HG03521 (cell line): Measurements from ENCODE around the gene RHNO1.

Source experiments
- ATAC-seq: cut with Tn5 transposase; IDR thresholded peaks from one replicate; pipeline ENCODE4 v1.9.1; 2021; ENCODE audit warnings: mild to moderate bottlenecking, moderate library complexity; ENCODE audit not compliant: unreplicated experiment

RHNO1 gene, protein sequence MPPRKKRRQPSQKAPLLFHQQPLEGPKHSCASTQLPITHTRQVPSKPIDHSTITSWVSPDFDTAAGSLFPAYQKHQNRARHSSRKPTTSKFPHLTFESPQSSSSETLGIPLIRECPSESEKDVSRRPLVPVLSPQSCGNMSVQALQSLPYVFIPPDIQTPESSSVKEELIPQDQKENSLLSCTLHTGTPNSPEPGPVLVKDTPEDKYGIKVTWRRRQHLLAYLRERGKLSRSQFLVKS

DNA sequence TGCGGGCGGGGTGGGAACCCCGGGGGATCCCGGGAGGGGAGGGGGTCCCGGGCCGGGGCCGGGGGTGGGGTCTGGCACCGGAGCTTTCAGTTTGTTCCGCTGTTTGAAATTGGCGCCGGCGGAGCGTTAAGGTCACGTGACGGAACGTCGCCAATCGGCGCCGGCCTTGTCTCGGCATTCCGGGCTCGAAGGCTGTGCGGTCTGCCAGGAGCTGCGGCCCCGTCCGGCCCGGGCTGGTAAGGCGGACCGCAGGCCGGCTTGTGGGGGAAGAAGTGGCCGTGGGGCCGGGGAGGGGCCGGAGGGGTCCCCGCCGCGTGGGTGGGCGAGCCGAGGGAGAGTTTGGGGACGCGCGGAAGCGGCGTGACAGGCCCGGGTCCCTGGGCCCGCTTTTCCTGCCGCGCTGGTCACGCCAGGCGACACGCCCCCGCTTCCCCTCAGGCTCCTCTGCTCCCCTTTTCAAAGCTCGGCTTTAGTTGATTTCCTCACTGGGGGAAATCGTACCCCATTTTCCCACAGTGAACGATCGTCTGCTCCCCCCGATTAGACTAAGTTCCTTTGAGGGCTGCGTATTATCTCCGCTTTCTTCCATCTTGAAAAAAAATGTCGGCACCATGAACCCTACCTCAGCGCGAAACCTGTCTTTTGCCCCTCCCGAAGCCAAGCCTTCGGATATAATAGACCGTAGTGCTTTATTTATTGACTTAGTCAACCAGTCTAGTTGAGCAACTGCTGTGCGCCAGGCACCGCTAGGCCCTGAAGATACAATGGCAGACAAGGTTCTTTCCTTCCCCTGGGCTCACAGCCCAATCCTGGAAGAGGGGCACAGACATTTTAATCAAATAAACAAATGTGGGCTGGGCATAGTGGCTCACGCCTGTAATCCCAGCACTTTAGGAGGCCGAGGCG lies at the start of gene RHNO1, which contains the start of gene FOXM1:
RHNO1 (plus strand) TSS at position 177 of the 906 bp plus-strand sequence. CDS start 8,144 bp downstream, outside the sequence.
FOXM1 (minus strand) TSS at position 128 of the 906 bp plus-strand sequence. CDS start 2,696 bp downstream, outside the sequence.
- ATAC-seq: peak; percentile 83

DNA sequence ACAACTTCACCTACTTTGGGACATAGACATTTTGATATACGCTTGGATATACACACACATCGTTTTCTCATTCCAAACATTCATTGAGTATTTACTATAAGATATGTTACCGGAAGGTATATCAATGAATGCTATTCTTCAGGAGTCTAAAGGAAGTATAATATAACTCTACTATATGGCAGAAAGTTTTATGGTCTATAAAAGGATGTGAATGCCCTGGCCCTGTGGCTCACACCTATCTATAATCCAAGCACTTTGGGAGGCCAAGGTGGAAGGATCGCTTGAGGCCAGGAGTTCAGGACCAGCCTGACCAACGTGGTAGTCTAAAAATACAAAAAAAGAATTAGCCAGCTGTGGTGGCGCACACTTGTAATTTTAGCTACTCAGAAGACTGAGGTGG lies 47.7 kb upstream of the RHNO1 start:
- ATAC-seq: no peak

DNA sequence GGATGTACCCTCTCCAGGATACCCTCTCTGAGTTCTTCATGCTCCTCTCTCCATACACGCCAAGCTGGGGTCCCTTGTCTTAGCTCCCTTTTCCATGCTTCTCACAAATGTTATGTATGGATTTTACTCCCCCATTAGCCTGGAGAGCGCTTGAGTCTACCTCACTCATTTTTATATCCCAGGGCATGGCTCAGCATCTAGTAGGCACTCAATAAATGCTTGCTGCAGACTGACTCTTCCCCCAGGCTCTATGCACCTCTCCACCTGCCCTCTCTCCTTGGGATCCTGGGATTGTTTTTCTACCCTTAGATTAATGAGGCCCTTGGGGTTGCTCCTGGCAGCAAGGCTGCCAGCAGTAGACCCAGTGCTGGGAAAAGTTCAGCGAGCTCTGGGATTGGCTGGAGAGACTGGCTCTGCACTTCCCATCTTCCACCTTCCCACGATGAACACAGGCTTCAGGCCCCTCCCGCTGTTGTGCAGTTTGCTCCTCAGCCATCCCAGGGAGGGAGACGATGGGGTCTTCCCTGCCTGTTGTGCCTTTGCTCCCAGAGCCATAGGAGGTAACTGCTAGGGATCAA lies 44.4 kb upstream of the RHNO1 start:
- ATAC-seq: no peak

DNA sequence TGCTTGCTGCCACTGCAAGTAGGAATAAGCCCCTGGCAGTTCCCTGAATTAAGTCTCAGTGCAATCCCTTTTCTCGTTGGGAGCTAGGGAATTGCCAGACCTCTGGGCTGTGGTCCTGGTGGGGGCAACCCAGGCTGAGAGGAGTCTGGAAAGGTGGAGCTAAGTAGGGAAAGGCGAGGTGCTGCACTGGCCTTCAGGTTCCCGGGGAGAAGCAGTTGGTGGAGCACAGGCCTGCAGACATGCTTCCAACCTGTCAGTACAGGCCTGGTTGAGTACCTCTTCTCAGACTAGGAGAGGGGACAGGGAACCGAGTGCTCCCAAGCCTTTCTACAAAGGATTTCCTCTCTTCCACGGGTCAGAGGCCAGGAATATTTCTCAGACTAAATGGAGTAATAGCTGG lies 43.7 kb upstream of the RHNO1 start:
- no peak for ATAC-seq

DNA sequence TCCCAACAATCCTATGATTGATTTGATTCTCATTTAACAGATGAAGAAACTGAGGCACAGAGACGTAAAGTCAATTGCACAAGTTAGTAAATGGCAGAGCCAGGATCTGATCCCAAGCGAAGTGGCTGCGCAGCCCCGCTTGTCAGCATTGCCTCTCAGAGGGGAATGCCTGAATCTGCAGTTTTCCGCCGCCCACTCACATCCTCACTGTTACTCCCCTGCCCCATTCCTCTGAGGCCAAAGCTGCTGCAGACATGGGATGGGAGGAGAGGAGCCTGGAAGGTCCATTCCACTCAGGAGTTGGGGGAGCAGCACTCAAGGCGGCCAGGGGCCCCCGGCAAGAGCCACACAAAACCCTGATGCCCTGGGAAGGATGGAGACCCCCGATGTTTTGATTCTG lies 43.2 kb upstream of the RHNO1 start:
- no peak for ATAC-seq

DNA sequence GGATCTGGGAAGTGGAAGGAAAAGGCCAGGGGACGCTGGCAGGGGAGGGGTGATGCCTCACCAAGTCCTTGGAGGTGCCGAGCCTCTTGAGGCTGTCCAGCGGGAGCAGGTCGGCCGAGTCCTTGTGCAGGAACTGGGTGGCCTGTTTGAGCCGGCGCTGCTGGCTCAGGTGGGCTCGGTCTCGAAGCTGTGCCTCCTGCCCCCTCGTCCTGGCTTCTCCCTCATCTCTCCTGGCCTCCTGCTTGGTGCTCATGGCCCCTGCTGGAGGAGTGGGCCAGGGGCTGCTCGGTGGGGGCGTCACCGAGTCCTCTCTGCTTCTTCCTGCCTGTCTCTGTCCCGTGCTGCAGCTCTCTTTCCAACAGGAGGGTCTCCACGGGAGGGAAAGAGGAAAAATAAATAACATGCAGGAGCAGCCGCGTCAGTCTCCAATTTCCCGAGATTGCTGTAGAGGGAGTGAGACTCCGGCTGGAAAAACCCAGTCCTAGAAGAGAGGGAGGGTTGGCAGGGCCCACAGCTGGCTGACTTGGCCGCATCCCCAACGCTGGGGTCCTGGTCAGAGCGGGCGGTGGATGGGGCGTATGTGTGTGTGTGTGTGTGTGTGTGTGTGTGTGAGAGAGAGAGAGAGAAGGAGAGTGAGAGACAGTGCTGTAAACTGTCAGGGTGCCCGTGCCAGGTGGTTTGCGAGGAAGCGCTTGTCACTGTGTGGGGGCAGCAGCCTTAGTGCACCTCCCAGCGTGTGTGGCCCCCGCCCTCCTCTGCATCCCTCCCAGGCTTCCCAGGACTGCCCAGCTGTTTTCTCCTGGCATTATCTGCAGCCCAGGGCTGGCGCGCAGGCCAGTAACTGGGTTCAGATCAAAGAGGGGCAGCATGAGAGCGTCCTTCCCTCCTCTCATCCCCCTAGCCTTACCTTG lies 42.2 kb upstream of the RHNO1 start, which contains the start of gene NRIP2:
NRIP2 (minus strand) TSS at position 455 of the 911 bp plus-strand sequence; CDS start at position 403, 52 bp downstream.
- ATAC-seq: no peak

DNA sequence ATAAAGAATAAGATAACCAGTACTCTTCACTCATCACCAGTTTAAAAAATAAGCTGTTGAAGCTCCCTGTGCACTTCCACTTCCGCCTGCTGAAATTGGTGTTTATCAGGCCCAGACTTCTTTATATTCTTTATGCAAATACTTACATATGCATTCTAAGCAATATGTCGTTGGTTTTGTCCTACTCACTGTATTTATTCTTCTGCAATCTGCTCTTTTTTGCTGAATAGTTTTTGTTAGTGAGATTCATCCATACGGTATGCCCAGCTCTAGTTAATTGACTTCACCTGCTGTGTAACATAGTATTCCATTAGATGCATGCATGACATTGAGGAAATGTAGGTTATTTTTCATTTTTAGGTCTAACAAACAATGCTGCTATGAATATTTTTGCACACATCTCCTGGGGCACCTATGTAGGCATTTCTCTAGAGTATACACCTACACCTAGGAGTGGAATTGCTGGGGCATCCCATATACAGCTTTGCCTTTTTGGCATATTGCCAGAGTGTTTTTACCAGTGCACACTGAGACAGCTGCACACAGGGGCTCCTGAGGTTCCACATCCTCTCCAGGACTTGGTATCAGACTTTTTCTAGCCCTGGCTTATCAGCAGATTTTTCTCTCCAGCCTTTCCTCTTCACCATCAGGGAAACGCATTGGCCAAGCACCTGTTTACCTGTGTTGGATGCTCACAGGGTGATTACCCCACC lies 41.2 kb upstream of the RHNO1 start:
- no peak for ATAC-seq

DNA sequence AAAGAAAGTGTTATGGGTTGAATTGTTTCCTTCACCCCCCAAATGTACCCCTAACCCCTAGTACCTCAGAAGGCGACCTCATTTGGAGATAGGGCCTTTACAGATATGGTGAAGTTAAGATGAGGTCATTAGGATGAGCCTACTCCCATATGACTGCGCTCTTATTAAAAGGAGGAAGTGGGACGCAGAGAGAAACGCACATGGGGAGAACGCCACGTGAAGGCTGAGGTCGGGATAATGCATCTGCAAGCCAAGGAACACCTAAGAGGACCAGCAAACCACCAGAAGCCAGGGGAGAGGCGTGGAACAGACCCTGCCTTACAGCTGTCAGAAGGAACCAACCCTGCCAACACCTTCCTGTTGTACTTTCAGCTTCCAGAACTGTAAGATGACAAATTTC lies 40.4 kb upstream of the RHNO1 start:
- ATAC-seq: no peak

DNA sequence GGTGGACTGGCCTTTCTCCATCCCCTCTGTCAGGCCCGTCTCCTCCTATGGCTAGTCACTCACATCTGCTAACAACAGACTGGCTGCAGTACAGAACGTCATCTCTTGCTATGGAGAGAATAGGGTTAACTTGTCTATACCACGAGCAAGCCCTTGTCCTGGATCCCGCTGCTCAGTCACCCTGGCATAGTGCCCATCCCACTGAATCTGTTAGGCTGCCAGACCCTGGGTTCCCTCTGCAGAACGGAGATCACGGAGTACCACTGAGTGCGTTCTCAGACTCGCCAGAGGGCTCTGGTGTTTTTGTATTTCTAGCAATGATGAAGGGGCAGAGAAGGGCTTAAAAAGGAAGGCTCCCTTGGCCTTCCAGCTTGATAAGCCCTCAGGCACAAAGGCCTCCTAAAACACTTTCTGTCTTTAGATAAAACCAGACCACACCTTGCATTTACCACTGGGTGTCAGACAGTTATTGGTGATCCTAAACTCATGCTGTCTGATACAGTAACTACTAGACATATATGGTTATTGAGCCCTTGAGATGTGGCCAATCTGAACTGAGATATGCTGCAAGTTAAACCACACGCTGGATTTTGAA lies 35.9 kb upstream of the RHNO1 start:
- no peak for ATAC-seq

DNA sequence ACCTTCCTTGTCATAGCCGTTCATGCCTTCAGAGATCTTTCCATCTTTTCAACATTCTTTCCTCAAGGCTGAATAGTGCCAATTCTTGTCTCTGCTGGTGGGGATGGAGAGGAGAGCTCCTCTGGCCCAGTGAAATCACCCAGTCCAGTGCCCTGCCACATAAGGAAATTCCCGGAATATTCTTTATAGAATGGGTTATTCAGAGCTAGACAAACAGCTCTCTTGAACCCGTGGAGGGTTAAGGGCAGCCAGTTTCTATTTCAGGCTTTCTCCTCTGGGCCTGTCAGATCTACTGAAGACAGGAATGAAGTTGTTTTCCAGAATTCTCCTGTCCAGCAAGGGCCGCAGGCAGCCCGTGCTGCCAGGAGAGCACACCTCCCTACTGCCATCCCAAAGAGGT lies 34.1 kb upstream of the RHNO1 start:
- no peak for ATAC-seq

DNA sequence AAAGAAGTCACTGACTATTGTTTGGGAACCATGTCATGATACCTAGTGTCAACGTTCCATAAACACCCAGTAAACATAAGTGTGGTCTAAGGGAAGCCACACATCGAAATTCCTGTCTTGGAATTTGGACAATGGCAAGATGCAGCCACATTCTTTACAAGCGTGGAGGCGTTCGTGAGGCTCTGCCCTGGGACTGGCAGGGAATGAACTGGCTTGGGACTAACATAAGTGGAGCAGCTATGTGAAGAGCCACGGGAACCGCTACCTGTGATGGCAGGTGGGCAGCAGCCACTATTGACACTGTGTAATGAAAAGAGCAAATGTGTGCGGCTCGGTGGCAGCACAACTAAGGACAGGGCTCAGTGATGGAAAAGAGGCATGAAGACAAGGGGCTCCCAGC lies 32.2 kb upstream of the RHNO1 start:
- no peak for ATAC-seq

DNA sequence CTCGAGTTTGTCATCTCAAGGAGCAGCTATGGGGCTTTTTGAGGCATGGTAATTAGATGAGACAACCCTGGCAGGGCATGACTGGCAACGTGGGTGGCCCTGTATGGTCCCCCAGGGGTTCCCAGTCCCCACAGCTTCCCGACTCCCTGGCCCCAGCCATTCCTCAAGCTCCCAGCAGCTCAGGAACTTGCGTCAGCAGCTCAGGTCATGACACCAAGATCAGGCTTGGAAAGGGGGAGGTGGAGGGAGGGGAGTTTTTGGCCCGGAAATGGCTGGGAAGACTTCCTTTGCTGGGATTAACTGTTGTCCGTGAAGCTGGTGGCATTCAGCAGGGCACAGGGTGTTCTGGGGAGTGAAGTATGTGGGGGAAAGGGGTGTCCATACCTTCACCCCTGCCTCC lies 31.7 kb upstream of the RHNO1 start:
- ATAC-seq: no peak

DNA sequence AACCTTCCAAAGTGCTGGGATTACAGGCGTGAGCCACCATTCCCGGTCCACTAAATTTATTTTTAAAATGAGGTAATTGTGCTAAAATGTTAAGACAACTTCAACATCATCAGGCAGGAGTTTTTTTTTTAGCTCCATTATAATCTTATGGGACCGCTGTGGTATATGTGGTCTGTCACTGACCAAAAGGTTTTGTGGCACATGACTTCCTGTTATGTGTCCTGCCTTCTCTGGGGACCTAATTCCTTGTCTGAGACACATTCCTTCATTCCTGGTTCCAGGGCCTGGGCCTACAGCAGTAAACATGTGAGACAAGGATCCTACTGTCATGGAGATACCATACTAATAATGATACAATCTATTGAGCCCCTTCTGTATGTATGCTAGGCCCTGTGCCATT lies 25.1 kb upstream of the RHNO1 start:
- ATAC-seq: no peak

DNA sequence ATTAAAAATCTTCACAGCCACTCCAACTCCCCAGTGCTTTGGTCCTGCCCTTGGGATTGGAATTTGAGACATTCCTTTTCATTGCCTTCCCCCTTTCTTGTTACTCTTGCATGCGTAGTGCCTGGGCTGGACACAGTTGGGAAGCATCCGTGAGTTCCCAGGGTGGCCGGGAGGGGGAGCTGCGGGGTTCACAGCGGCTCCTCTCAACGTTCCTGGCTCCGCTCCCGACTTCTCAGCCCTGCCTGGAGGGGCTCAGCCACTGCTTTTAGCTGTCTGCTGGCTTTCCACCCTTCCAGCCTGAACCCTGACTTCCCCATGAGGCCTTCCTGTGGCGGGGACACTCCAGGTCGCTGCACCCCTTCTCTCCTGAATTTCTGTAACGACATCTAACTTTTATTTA lies 23.4 kb upstream of the RHNO1 start:
- no peak for ATAC-seq

DNA sequence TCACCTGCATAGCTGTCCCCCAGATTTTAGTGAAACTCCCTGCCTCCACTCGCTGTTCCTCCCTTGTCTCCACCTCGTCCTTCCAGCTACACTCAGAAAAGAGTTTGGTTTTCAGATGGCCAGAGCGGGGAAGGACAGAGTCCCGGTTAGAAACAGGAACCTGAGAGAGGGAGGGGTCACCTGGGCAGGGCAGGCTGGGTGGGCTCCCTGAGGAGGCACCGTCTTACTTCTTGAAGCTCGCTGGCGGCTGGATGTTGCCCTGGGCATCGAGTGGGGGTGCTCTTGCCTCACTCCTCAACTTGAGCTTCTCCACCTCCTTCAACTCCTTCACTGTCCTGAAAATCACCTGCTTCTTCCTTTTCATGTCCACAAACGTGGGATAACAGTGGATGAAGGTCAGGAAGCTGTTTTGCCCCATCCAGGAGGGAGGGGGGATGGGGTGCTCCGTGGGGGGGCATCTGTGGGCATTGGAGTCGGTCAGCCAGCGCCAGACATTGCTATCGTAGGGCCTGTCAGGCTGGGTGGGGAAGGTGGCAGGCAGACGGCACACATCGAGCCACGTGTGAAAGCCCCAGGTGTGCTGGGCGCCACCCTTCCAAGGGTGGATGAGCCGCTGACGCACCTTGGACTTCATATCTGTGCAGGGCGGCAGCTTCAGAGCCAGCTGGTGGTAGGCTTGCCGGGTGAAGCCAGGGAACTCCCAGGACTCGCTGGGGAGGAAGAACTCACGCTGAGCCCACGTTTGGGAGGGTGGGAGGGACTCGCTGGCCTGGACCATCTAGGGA lies 22.2 kb upstream of the RHNO1 start:
- no peak for ATAC-seq

DNA sequence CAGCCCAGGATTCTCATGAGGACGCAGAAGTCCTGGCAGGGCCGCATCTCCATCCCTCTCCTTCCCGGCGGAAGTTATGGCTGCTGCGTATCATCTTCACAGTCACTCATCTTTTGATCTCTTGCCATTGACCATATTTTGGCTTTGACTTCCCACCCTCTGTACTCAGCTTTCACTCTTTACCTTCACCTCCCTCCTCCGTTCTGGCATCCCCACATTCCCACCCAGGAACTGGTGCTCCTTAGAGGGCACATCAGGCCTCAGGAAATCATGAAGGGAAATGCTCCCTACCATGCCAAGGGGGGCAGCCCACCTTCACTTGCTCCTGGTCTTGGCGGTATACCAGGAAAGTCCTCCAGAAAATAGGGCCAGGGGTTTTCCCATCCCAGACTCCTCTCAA lies 21.5 kb upstream of the RHNO1 start:
- no peak for ATAC-seq

DNA sequence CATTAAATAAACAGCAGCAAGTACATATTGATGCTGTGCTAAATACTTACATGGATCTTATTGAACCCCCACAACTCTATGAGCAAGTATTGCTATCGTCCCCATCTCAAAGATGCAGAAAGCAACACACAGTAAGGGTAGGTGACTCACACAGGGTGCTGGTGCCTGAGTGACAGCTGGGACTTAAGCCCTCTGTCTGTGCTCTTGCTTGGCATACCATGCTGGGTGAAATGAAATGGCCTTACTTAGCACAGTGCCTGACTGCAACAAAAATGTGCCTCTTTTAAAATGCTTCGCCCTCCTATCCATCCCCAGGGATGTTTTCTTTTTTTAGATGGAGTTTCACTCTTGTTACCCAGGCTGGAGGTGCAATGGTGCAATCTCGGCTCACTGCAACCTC lies 21.0 kb upstream of the RHNO1 start:
- ATAC-seq: no peak

DNA sequence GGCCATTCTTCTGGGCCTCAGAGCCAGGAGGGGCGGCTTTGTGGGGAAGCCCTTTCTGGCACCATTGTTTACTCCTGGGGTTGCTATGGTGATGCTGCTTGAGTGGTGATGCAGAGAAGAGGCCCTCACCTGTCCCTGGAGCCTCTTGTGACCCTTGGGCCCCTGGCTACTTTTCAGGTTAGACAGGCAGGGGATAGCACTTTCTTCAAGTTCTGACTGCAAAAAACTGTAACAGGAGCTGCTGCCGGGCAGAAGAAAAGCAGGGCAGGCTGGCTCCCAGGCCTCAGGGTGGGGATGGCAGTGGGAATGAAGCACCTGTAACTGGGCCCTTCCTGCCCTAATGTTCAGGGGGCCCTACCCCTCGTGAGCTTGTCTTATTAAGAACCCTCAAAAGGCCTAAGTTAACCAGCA lies 20.0 kb upstream of the RHNO1 start, which contains the start of gene TEX52:
TEX52 (minus strand) TSS at position 19 of the 411 bp plus-strand sequence; CDS start at position 6, 13 bp downstream.
- ATAC-seq: no peak

DNA sequence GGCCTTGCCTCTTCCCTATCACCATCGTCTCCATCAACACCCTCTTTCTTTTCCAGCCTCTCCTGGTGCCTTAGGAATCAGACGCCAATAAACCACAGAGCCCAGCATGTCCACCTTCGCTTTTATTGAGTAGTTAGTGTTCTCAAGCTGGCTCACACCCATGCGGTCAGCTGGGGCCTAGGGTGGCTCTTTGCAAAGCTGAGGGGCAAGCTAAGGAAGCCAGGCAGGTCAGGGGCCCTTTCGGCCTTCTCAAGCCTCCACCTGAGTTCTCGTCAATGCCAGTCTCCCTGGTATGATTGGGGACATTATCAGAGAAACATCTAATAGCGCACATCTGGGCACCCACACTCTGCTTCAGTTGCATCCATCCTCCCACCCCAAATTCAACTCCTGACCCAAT lies 19.4 kb upstream of the RHNO1 start:
- ATAC-seq: no peak
